Parathyroid adenoma (tissue), 2 donors: ENCODE measurements around the gene GBP1.
A peak's percentile ranks its signal among the peaks of the same experiment; 100 is the strongest.
"Not testable (repeated sequence)": the region's sequence is repeated elsewhere in the genome, so short reads cannot be mapped to it uniquely, and the experiment has no call there.

Experiments used
- H2AFZ ChIP-seq: fragments of 300-600 bp; sonication (generic); one replicate; pipeline ENCODE4 v1.7.0; 2017; ENCODE audit warnings: antibody characterized with exemption, mild to moderate bottlenecking
- H3K27ac ChIP-seq: fragments of 300-600 bp; sonication (generic); one replicate; pipeline ENCODE4 v1.7.0; 2017
- H3K27me3 ChIP-seq: fragments of 300-600 bp; sonication (generic); one replicate; pipeline ENCODE4 v1.7.0; 2017; ENCODE audit warnings: low read length; ENCODE audit not compliant: control insufficient read depth, insufficient read depth
- H3K36me3 ChIP-seq: fragments of 300-600 bp; sonication (generic); one replicate; pipeline ENCODE4 v1.7.0; 2017; ENCODE audit warnings: low read length; ENCODE audit not compliant: control insufficient read depth, insufficient read depth
- H3K4me1 ChIP-seq: fragments of 300-600 bp; sonication (generic); one replicate; pipeline ENCODE4 v1.7.0; 2017; ENCODE audit warnings: control low read depth
- H3K4me2 ChIP-seq: fragments of 300-600 bp; sonication (generic); one replicate; pipeline ENCODE4 v1.7.0; 2017; ENCODE audit warnings: low read length
- H3K4me3 ChIP-seq: fragments of 300-600 bp; sonication (generic); one replicate; pipeline ENCODE4 v1.7.0; 2017; ENCODE audit warnings: low read depth, low read length
- H3K79me2 ChIP-seq: fragments of 300-600 bp; sonication (generic); one replicate; pipeline ENCODE4 v1.7.0; 2017; ENCODE audit warnings: control low read depth
- H3K9ac ChIP-seq: fragments of 300-600 bp; sonication (generic); one replicate; pipeline ENCODE4 v1.7.0; 2017; ENCODE audit warnings: mild to moderate bottlenecking
- H3K9me3 ChIP-seq: fragments of 300-600 bp; sonication (generic); one replicate; pipeline ENCODE4 v1.7.0; 2017; ENCODE audit warnings: low read length; ENCODE audit not compliant: control insufficient read depth
- TF ChIP-seq, protein P1 (sequence below): fragments of 300-600 bp; sonication (generic); IDR thresholded peaks from one replicate; pipeline ENCODE4 v1.7.0; 2017; ENCODE audit warnings: antibody characterized with exemption, mild to moderate bottlenecking
- donor health status: primary hyperparathyroidism.

GBP1 gene

DNA sequence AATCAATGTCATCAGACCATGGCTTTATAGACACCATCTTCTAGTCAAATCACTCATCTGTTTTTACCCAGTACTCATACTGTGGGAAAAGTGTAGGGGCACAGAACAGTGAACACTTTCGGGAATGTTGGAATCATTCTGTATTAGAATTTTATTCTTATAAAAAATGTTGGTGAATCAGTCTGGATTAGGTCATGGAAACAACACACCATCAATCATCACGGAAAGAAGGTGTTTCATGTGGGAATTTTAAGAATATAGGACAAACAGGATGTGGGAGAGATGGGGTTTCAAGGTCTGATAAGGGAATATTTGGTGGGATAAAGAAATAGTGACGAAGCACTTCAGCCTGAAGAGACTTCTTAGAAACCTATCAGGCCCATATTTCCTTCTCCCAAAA is 17.3 kb downstream of the GBP1 start:
- no peaks in the 10 kb centered on the region for H3K79me2 ChIP-seq
- no peak overlapping the region for H3K9ac ChIP-seq
- no peaks in the 10 kb centered on the region for H3K36me3 ChIP-seq
- H2AFZ ChIP-seq = no peak overlapping the region
- H3K4me2 ChIP-seq = no peak overlapping the region
- peaks cover 14% of the 10 kb centered on the region for H3K4me1 ChIP-seq
- no peak overlapping the region for H3K4me3 ChIP-seq
- no peaks in the 10 kb centered on the region for H3K9me3 ChIP-seq
- H3K27me3 ChIP-seq = no peaks in the 10 kb centered on the region
- TF ChIP-seq, protein P1, sequence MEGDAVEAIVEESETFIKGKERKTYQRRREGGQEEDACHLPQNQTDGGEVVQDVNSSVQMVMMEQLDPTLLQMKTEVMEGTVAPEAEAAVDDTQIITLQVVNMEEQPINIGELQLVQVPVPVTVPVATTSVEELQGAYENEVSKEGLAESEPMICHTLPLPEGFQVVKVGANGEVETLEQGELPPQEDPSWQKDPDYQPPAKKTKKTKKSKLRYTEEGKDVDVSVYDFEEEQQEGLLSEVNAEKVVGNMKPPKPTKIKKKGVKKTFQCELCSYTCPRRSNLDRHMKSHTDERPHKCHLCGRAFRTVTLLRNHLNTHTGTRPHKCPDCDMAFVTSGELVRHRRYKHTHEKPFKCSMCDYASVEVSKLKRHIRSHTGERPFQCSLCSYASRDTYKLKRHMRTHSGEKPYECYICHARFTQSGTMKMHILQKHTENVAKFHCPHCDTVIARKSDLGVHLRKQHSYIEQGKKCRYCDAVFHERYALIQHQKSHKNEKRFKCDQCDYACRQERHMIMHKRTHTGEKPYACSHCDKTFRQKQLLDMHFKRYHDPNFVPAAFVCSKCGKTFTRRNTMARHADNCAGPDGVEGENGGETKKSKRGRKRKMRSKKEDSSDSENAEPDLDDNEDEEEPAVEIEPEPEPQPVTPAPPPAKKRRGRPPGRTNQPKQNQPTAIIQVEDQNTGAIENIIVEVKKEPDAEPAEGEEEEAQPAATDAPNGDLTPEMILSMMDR = no peak
- H3K27ac ChIP-seq = peak overlapping the region; percentile 99

DNA sequence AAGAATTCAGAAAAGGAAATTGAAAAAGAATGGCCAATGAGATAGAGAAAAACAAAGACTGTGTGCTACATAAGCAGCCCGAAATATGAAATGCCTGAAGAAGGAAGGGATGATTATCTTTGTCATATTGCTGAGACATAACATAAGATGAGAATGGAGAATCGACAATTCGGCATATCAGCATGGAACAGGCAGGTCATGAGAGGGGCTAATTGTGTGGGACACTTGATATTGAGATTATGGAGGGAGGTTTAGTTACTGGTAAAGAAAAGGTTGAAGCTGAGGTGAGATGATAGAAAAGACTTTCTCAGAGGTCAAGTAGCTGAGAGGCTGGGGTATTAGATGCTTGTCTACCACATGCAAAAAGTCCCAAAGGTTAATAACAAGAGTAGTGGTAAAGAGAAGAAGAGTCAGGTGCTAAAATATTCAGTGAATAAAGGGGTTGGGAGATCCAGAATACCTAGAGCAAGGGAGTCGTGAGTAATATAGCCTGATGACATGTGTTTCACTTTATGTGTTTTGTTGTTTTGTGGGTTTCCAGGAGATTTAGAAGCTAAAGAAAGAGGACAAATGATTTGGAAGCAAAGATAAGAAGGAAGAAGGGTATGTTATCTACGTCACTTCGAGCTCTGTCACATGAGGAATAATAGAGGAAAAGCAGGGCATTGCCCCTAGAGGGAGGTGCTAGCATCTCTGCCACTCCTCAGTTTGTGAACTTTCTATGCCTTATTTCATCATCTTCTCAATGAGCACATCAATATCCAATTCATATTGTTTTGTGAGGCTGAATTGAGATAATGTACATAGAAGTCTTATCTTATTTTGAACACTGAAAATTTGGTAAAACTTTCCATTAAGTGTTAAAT is 18.5 kb downstream of the GBP1 start:
- H3K36me3 ChIP-seq, H3K9ac ChIP-seq, H3K4me2 ChIP-seq, H3K4me3 ChIP-seq, H3K27me3 ChIP-seq, H3K79me2 ChIP-seq, H3K9me3 ChIP-seq, H2AFZ ChIP-seq: not testable (repeated sequence)
- H3K27ac ChIP-seq = peak overlapping the region; percentile 99
- H3K4me1 ChIP-seq = peaks cover 12% of the 10 kb centered on the region

DNA sequence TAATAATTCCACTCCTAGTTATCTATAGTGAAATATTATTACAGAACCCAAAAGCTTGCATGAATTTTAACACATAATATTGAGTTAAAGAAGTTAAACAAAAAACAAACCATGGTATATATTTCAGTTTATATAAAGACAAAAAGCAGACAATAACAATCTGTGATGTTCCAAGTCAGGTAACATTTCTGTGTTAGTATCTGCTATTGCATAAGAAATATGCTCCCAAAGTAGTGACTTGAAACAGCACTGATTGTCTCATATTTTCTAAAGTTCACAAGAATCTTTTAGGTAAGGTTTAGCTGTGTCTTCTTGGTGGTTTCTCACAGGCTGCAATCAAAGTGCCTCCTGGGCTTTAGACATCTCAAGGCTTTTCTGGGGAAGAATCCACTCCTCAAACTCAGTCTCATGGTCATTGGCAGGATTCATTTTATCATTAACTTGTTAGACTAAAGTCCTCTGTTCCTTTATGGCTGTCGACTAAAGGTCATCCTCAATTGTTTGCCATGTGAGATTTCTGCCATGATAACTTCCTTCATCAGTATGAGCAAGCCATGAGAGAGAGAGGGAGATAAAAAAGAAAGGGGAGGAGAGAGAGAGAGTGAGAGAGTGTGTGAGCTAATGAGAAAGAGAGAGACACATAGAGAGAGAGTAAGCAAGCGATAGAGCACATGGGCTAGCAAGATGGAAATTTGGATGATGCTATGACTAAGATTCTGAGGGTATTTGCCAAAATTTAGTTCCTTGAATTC is 19.9 kb downstream of the GBP1 start:
- no peak overlapping the region for H3K4me2 ChIP-seq
- no peaks in the 10 kb centered on the region for H3K79me2 ChIP-seq
- no peaks in the 10 kb centered on the region for H3K9me3 ChIP-seq
- TF ChIP-seq, protein P1 = no peak
- peak overlapping the region; percentile 9 for H2AFZ ChIP-seq
- no peaks in the 10 kb centered on the region for H3K27me3 ChIP-seq
- no peak overlapping the region for H3K27ac ChIP-seq
- peaks cover 4% of the 10 kb centered on the region for H3K4me1 ChIP-seq
- no peak overlapping the region for H3K4me3 ChIP-seq
- no peak overlapping the region for H3K9ac ChIP-seq
- no peaks in the 10 kb centered on the region for H3K36me3 ChIP-seq

DNA sequence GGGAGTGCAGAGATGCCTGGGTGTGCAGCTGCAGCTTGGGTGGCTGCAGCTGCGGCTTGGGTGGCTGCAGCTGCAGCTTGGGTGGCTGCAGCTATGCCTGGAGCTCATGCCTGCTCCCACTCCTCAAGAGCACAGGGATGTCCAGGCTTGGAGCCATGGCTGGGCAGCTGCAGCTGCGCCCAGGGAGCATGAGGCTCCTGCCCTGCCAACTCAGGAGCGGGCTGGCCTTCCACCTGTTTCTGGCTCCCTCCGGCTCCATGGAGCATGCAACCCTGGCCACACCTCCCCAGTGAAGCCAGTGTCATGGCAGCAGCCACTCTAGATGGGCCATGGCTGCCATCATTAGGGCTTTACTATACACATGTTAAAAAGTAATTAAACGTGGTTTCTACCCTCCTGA is 21.1 kb downstream of the GBP1 start:
- peaks cover 4% of the 10 kb centered on the region for H3K4me1 ChIP-seq
- H3K27me3 ChIP-seq = no peaks in the 10 kb centered on the region
- no peaks in the 10 kb centered on the region for H3K9me3 ChIP-seq
- H3K79me2 ChIP-seq = no peaks in the 10 kb centered on the region
- H3K27ac ChIP-seq = no peak overlapping the region
- TF ChIP-seq, protein P1 = no peak
- no peaks in the 10 kb centered on the region for H3K36me3 ChIP-seq
- no peak overlapping the region for H2AFZ ChIP-seq
- no peak overlapping the region for H3K9ac ChIP-seq
- no peak overlapping the region for H3K4me2 ChIP-seq
- H3K4me3 ChIP-seq = no peak overlapping the region

DNA sequence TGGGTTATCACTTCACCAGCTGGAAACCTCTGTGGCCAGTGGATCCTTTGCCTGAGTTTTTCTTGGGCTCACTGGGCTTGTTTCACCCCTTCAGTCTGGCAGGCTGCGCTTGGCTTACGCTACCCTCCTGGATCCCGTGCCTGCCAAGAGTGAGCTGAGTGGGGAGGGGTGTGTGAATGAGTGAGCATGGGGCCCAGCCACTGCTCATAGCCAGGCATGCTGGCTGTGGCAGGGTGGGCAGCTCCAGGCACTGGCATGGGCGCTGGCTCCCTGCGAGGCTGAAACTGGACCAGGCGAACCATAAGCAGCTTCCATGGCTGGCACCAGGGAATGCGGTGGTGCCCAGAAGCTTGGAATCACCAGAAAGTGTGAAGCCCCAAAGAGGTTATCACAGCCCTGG is 22.5 kb downstream of the GBP1 start:
- H3K9ac ChIP-seq = no peak overlapping the region
- H2AFZ ChIP-seq = no peak overlapping the region

More for the DNA sequence above, 22.5 kb downstream of the GBP1 start:
- no peaks in the 10 kb centered on the region for H3K79me2 ChIP-seq
- no peak overlapping the region for H3K27ac ChIP-seq
- H3K36me3 ChIP-seq = no peaks in the 10 kb centered on the region
- no peaks in the 10 kb centered on the region for H3K27me3 ChIP-seq
- no peak overlapping the region for H3K4me2 ChIP-seq
- no peak overlapping the region for H3K4me3 ChIP-seq
- H3K4me1 ChIP-seq = peaks cover 4% of the 10 kb centered on the region
- no peaks in the 10 kb centered on the region for H3K9me3 ChIP-seq
- TF ChIP-seq, protein P1 = no peak
